ENCODE measurements around the gene SAMD7. TPM values are rescaled to one million over a fixed set of nuclear protein-coding genes. Genes with fewer than 3 reads are reported as not detected.

SAMD7 gene
- total and polyA plus RNA-seq, 2 of the 13 experiments (the other 11 are each of a cell fraction or from before 2014, with no cell fraction given): not detected

GRCh38 chr3:169966428-169966950 lies 55.1 kb downstream of the SAMD7 start, which contains the start of gene SEC62 (continued):
- TF ChIP-seq, protein P1, sequence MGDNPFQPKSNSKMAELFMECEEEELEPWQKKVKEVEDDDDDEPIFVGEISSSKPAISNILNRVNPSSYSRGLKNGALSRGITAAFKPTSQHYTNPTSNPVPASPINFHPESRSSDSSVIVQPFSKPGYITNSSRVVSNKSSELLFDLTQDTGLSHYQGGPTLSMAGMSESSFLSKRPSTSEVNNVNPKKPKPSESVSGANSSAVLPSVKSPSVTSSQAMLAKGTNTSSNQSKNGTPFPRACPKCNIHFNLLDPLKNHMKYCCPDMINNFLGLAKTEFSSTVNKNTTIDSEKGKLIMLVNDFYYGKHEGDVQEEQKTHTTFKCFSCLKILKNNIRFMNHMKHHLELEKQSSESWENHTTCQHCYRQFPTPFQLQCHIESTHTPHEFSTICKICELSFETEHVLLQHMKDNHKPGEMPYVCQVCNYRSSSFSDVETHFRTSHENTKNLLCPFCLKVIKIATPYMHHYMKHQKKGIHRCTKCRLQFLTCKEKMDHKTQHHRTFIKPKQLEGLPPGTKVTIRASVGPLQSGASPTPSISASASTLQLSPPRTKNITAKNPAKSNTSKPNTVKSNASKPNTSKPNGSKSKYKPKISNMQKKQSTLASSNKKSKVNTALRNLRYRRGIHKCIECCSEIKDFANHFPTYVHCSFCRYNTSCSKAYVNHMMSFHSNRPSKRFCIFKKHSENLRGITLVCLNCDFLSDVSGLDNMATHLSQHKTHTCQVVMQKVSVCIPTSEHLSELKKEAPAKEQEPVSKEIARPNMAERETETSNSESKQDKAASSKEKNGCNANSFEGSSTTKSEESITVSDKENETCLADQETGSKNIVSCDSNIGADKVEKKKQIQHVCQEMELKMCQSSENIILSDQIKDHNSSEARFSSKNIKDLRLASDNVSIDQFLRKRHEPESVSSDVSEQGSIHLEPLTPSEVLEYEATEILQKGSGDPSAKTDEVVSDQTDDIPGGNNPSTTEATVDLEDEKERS (CRISPR knock-in tag; IDR thresholded peaks at IDR 0.05): peak; percentile 80
- peak; percentile 19; the same call in 1 of the 2 replicates for TF ChIP-seq ARHGAP35 (CRISPR knock-in tag; IDR thresholded peaks at IDR 0.05; ENCODE audit: borderline replicate concordance)
- TF ChIP-seq ZNF337 (CRISPR knock-in tag; IDR thresholded peaks at IDR 0.05; ENCODE audit: borderline replicate concordance, low read depth): peak; percentile 23; the same call in 1 of the 2 replicates
- TF ChIP-seq ZNF780A (CRISPR knock-in tag; IDR thresholded peaks at IDR 0.05): 0 out of 2 replicates have a peak, but pooled peaks have one; percentile 19
- 0 out of 2 replicates have a peak, but pooled peaks have one; percentile 67 for TF ChIP-seq ZBTB38 (CRISPR knock-in tag; IDR thresholded peaks at IDR 0.05)
- peak; percentile 77; the same call in 1 of the 2 replicates for TF ChIP-seq ZKSCAN8 (CRISPR knock-in tag; IDR thresholded peaks at IDR 0.05; ENCODE audit: borderline replicate concordance)
- peak; percentile 83; the same call in 1 of the 2 replicates for TF ChIP-seq ZNF878 (CRISPR knock-in tag; IDR thresholded peaks at IDR 0.05)
- TF ChIP-seq, protein P2, sequence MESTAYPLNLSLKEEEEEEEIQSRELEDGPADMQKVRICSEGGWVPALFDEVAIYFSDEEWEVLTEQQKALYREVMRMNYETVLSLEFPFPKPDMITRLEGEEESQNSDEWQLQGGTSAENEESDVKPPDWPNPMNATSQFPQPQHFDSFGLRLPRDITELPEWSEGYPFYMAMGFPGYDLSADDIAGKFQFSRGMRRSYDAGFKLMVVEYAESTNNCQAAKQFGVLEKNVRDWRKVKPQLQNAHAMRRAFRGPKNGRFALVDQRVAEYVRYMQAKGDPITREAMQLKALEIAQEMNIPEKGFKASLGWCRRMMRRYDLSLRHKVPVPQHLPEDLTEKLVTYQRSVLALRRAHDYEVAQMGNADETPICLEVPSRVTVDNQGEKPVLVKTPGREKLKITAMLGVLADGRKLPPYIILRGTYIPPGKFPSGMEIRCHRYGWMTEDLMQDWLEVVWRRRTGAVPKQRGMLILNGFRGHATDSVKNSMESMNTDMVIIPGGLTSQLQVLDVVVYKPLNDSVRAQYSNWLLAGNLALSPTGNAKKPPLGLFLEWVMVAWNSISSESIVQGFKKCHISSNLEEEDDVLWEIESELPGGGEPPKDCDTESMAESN (CRISPR knock-in tag; conservative IDR thresholded peaks at IDR 0.05): 0 out of 2 replicates have a peak, but pooled peaks have one; percentile 54
- no peak for TF ChIP-seq GTF3A (CRISPR knock-in tag; conservative IDR thresholded peaks at IDR 0.05)
- TF ChIP-seq RFXANK (CRISPR knock-in tag; IDR thresholded peaks at IDR 0.05): 0 out of 2 replicates have a peak, but pooled peaks have one; percentile 44
- TF ChIP-seq ZNF24 (IDR thresholded peaks at IDR 0.05): peak; percentile 48; the same call in 1 of the 2 replicates
- TF ChIP-seq, protein P3, sequence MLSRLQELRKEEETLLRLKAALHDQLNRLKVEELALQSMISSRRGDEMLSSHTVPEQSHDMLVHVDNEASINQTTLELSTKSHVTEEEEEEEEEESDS (CRISPR knock-in tag; IDR thresholded peaks at IDR 0.05; ENCODE audit: borderline replicate concordance): peak; percentile 68; the same call in 1 of the 2 replicates
- TF ChIP-seq ZNF460 (CRISPR knock-in tag; IDR thresholded peaks at IDR 0.05; ENCODE audit: borderline replicate concordance): peak; percentile 59; the same call in 1 of the 2 replicates
- peak; percentile 74; the same call in 1 of the 2 replicates for TF ChIP-seq ZNF709 (CRISPR knock-in tag; IDR thresholded peaks at IDR 0.05)
- no peak for TF ChIP-seq HCFC1 (IDR thresholded peaks at IDR 0.05; ENCODE audit: low read depth, low read length)
- TF ChIP-seq HOXA5 (CRISPR knock-in tag; IDR thresholded peaks at IDR 0.05): peak; percentile 87
- no peak; the same call in 1 of the 2 replicates for TF ChIP-seq NR2F2 (IDR thresholded peaks at IDR 0.05; ENCODE audit: borderline replicate concordance, low read depth)
- peak; percentile 83 for TF ChIP-seq RXRB (CRISPR knock-in tag; IDR thresholded peaks at IDR 0.05; ENCODE audit: borderline replicate concordance)
- peak; percentile 46 for TF ChIP-seq IKZF4 (CRISPR knock-in tag; IDR thresholded peaks at IDR 0.05; ENCODE audit: borderline replicate concordance, low read depth, not compliant biosample characterization)
- no peak for TF ChIP-seq ZNF232 (CRISPR knock-in tag; IDR thresholded peaks at IDR 0.05; ENCODE audit: borderline replicate concordance)
- TF ChIP-seq ZNF577 (CRISPR knock-in tag; IDR thresholded peaks at IDR 0.05; ENCODE audit: borderline replicate concordance, low read depth): no peak
- peak; percentile 43; the same call in 1 of the 2 replicates for TF ChIP-seq ZNF263 (CRISPR knock-in tag; IDR thresholded peaks at IDR 0.05)
- TF ChIP-seq, protein P4, sequence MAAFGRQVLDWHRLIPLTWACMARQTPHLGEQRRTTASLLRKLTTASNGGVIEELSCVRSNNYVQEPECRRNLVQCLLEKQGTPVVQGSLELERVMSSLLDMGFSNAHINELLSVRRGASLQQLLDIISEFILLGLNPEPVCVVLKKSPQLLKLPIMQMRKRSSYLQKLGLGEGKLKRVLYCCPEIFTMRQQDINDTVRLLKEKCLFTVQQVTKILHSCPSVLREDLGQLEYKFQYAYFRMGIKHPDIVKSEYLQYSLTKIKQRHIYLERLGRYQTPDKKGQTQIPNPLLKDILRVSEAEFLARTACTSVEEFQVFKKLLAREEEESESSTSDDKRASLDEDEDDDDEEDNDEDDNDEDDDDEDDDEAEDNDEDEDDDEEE (CRISPR knock-in tag; IDR thresholded peaks at IDR 0.05): peak; percentile 90; the same call in 1 of the 2 replicates
- 0 out of 2 replicates have a peak, but pooled peaks have one; percentile 66 for TF ChIP-seq ZNF563 (CRISPR knock-in tag; IDR thresholded peaks at IDR 0.05)
- TF ChIP-seq SRF (IDR thresholded peaks at IDR 0.05; ENCODE audit: low read depth, low read length): no peak
